Measurements from ENCODE around the gene DCBLD2. TPM values are rescaled to one million over a fixed set of nuclear protein-coding genes. Genes with fewer than 3 reads are reported as not detected.
"Not testable (repeated sequence)": the region's sequence is repeated elsewhere in the genome, so short reads cannot be mapped to it uniquely, and the experiment has no call there.

DCBLD2 gene
- total RNA-seq, 4 donors from 2014 or later = 46.0 to 74.3 (median 54.6) TPM

DNA sequence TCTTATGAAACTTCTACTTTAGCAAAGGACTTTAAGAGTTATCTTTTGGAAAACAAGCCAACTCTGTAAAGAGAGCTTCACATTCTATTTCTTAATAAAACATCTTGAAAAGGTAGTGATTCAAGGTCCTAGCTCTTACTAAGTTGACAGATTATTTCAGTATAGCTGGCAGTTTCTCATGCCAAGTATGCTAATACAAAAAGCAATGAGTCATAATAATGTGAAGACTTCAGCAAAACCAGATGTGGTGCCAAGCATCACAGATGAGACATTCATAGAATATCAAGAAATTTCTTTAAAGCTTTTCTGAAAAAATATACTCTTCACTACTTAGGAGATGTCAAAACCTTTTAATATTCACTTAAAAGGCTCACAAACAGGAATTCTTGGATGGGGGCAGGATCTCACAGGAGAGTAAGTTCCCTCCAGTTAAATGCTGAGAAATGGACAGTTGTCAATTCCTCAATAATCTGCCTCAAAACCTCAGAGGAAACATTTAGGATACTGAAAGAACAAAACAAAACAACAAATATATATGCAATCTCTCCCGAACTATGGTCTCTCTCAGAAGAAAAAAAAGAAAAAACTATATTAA, 45.6 kb downstream of the DCBLD2 start:
- Histone ChIP-seq H3K4me1 (peaks cover 0 to 3% of the 10 kb centered on the region in 2 donors), H3K9me3 (no peaks in the 10 kb centered on the region), H3K4me3 (replicated peaks in 1 of 3) (no peak overlapping the region), H3K27me3 (no peaks in the 10 kb centered on the region), H3K36me3 (no peaks in the 10 kb centered on the region), H3K27ac (no peak overlapping the region)
- peak in 1 of 2 donors; percentile 6 for DNase-seq
- no peak for TF ChIP-seq POLR2A (IDR thresholded peaks at IDR 0.05)
- WGBS, 2 donors = 84 to 90% methylated on average over 1 of the region's 1 CpG
- intact Hi-C loops (cut with DNase I) = no loop called here

DNA sequence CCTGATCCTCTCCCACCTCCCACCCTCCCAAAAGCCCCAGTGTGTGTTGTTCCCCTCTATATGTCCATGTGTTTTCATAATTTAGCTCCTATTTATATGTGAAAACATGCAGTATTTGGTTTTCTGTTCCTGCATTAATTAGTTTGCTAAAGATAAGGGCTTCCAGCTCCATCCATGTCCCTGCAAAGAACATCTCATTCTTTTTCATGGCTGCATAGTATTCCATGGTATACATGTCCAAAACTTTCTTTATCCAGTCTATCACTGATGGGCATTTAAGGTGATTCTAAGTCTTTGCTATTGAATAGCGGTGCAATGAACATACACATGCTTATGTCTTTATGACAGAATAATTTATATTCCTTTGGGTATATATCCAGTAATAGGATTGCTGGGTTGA, 53.4 kb downstream of the DCBLD2 start:
- Histone ChIP-seq H3K27me3 (no peaks in the 10 kb centered on the region), H3K4me3 (replicated peaks in 1 of 3) (no peak overlapping the region), H3K4me1 (no peaks in the 10 kb centered on the region), H3K36me3 (peaks cover 0 to 5% of the 10 kb centered on the region in 2 donors), H3K9me3 (no peaks in the 10 kb centered on the region), H3K27ac (no peak overlapping the region)
- TF ChIP-seq POLR2A (IDR thresholded peaks at IDR 0.05) = no peak
- TF ChIP-seq, protein P1, sequence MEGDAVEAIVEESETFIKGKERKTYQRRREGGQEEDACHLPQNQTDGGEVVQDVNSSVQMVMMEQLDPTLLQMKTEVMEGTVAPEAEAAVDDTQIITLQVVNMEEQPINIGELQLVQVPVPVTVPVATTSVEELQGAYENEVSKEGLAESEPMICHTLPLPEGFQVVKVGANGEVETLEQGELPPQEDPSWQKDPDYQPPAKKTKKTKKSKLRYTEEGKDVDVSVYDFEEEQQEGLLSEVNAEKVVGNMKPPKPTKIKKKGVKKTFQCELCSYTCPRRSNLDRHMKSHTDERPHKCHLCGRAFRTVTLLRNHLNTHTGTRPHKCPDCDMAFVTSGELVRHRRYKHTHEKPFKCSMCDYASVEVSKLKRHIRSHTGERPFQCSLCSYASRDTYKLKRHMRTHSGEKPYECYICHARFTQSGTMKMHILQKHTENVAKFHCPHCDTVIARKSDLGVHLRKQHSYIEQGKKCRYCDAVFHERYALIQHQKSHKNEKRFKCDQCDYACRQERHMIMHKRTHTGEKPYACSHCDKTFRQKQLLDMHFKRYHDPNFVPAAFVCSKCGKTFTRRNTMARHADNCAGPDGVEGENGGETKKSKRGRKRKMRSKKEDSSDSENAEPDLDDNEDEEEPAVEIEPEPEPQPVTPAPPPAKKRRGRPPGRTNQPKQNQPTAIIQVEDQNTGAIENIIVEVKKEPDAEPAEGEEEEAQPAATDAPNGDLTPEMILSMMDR (IDR thresholded peaks at IDR 0.05) = no peak
- no peak for DNase-seq
- WGBS, 2 donors = 100% methylated on average over 1 of the region's 1 CpG
- intact Hi-C loops (cut with DNase I) = no loop called here

DNA sequence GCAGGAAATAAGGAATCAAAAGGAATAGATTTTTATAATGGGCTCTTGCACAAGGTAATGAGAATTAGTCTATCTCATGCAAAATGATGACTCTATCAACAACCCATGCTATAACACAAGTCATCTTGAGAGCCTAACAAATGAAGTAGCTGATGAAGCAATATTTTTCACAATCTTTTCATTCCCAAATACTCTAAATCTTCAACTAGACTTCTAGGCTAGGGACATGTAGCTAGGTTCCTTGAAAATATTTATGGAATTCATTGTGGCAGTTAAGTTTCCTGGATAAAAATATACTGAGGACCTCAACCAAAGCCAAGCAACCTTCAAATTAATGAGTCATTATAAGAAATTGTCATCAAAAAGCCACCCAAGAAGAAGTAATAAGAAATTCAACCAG, 55.4 kb downstream of the DCBLD2 start:
- Histone ChIP-seq H3K36me3 (peaks cover 0 to 5% of the 10 kb centered on the region in 2 donors), H3K9me3 (no peaks in the 10 kb centered on the region), H3K4me3 (replicated peaks in 1 of 3) (no peak overlapping the region), H3K27me3 (no peaks in the 10 kb centered on the region), H3K27ac (no peak overlapping the region), H3K4me1 (no peaks in the 10 kb centered on the region)
- intact Hi-C loops (cut with DNase I) = no loop called here
- no peak for TF ChIP-seq POLR2A (IDR thresholded peaks at IDR 0.05)
- TF ChIP-seq, protein P1 (IDR thresholded peaks at IDR 0.05) = no peak
- no peak for DNase-seq

DNA sequence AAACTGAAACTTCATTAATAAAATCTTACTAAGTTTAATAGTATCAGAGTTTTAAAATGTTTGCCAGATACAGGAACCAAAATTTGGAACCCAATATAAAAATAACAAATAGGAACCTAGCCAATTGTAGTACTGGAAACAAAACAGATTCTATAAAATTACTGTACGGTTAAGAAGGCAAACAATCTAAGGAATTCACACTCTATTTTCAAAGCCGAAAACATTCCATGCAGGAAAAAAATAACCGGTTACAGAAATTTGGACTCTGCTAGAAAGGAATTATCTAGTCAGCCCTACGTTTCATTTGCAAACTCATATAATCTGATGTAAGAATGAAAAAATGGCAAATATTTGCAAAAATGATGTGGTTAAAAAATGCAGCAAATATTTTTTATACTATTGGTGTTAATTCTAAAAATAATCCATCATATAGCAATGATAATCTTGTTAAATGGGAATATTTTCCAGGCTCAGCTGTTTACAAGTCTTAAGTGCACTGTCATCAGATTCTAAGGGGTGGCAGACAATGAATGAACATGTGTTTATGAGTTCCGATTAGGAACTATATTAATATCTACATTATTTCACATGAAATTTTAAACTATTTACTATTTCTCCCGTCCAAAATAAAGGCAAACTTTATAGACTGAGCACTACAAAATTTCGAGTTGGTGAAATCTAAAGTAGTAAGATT, 58.1 kb downstream of the DCBLD2 start:
- intact Hi-C loops (cut with DNase I) = no loop called here
- DNase-seq = no peak
- Histone ChIP-seq H3K9me3 (no peaks in the 10 kb centered on the region), H3K4me1 (no peaks in the 10 kb centered on the region), H3K4me3 (replicated peaks in 1 of 3) (no peak overlapping the region), H3K27me3 (no peaks in the 10 kb centered on the region), H3K27ac (no peak overlapping the region), H3K36me3 (peaks cover 0 to 5% of the 10 kb centered on the region in 2 donors)
- WGBS, 2 donors = 77 to 78% methylated on average over 7 of the region's 7 CpGs
- TF ChIP-seq POLR2A (IDR thresholded peaks at IDR 0.05) = no peak
- TF ChIP-seq, protein P1 (IDR thresholded peaks at IDR 0.05) = no peak

DNA sequence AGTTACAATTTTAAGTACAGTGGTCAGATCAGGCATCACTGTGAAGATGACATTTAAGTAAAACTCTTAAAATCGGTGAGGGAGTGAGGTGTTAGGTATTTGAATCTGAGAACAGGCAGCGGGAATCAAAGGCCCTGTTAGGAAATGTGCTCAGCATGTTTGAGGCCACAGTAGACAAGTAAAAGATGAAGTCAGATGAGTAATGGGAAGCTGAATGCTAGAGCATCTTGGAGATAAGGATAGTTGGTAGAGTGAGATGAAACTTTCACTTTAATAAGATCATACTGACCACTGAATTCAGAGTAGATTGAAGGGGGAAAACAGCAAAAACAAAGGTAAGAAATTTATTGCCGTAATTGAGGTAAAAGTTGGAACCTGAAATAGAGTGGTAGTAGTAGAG, 61.6 kb downstream of the DCBLD2 start:
- H3K27me3 ChIP-seq = no peaks in the 10 kb centered on the region
- no peak overlapping the region for H3K4me3 ChIP-seq (replicated peaks in 1 of 3)
- DNase-seq = no peak
- 90 to 94% methylated on average over 3 of the region's 3 CpGs for WGBS, 2 donors
- H3K4me1 ChIP-seq = no peaks in the 10 kb centered on the region
- TF ChIP-seq, protein P1 (IDR thresholded peaks at IDR 0.05) = no peak
- TF ChIP-seq POLR2A (IDR thresholded peaks at IDR 0.05) = no peak
- intact Hi-C loops (cut with DNase I) = no loop called here
- no peaks in the 10 kb centered on the region for H3K9me3 ChIP-seq
- H3K36me3 ChIP-seq = no peaks in the 10 kb centered on the region
- H3K27ac ChIP-seq = no peak overlapping the region

DNA sequence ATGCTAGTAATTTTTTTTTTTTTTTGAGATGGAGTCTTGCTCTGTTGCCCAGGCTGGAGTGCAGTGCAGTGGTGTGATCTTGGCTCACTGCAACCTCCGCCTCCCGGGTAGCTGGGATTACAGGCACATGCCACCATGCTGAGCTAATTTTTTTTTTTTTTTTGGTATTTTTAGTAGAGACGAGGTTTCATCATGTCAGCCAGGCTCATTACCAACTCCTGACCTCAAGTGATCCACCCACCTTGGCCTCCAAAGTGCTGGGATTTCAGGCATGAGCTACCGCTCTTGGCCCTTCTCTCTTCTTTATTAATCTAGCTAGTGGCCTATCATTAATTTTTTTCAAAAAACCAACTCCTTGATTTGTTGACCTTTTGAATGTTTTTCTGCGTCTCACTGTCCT, 70.4 kb downstream of the DCBLD2 start:
- intact Hi-C loops (cut with DNase I); H3K4me1 ChIP-seq; H3K4me3 ChIP-seq (replicated peaks in 1 of 3); H3K9me3 ChIP-seq; H3K27ac ChIP-seq; H3K36me3 ChIP-seq; H3K27me3 ChIP-seq; DNase-seq: not testable (repeated sequence)
- WGBS, 2 donors = 92 to 98% methylated on average over 5 of the region's 5 CpGs
